Measurements from ENCODE around the gene ACTRT2.

ACTRT2 gene

GRCh38 chr1:3040004-3040403 is 18.7 kb downstream of the ACTRT2 start:
- H3K4me3 ChIP-seq (ENCODE audit: low read depth, low read length) = no peak overlapping the region
- no peak for TF ChIP-seq CTCF (IDR thresholded peaks at IDR 0.05; ENCODE audit: borderline replicate concordance, insufficient read depth, low read depth, low read length)

DNA sequence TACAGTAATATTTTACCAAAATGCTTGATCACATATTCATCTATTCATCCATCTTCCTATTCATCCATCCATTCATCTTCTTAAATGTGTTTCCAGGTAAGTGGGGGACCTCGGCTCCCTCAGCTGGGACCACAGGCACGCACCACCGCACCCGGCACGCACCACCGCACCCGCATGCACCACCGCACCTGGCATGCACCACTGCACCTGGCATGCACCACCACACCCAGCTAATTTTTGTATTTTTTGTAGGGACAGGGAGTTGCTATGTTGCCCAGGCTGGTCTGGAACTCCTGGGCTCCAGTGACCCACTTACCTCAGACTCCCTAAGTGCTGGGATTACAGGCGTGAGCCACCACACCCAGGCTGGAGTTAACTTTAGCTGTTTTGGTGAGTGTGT is 21.2 kb downstream of the ACTRT2 start:
- TF ChIP-seq CTCF (IDR thresholded peaks at IDR 0.05; ENCODE audit: borderline replicate concordance, insufficient read depth, low read depth, low read length) = no peak
- no peak overlapping the region for H3K4me3 ChIP-seq (ENCODE audit: low read depth, low read length)

DNA sequence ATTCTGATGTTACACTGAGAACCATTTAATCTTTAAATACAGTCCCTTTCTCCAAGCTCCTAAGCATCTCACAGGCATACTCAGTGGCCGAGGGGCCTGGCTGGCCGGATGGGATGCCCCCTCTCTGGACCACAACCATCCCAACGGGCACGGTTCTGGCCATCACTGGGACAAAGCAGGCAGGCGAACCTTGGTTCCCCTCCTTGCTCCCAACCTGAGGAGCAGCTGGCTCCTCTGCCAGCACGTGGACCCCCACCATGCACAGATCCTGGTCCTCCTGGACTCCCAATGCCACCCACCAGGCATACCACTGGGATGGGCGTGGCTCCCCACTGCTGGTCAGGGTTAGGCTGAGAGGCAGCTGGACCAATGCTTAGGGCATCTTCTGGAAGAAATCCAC is 27.9 kb downstream of the ACTRT2 start:
- no peak overlapping the region for H3K4me3 ChIP-seq (ENCODE audit: low read depth, low read length)
- TF ChIP-seq CTCF (IDR thresholded peaks at IDR 0.05; ENCODE audit: borderline replicate concordance, insufficient read depth, low read depth, low read length) = no peak

GRCh38 chr1:3049905-3050304 is 28.6 kb downstream of the ACTRT2 start:
- no peak for TF ChIP-seq CTCF (IDR thresholded peaks at IDR 0.05; ENCODE audit: borderline replicate concordance, insufficient read depth, low read depth, low read length)
- no peak overlapping the region for H3K4me3 ChIP-seq (ENCODE audit: low read depth, low read length)

- H3K4me3 ChIP-seq (ENCODE audit: low read depth, low read length) = no peak overlapping the region
- no peak for TF ChIP-seq CTCF (IDR thresholded peaks at IDR 0.05; ENCODE audit: borderline replicate concordance, insufficient read depth, low read depth, low read length)
Observed at GRCh38 chr1:3050603-3051002, 29.3 kb downstream of the ACTRT2 start.

DNA sequence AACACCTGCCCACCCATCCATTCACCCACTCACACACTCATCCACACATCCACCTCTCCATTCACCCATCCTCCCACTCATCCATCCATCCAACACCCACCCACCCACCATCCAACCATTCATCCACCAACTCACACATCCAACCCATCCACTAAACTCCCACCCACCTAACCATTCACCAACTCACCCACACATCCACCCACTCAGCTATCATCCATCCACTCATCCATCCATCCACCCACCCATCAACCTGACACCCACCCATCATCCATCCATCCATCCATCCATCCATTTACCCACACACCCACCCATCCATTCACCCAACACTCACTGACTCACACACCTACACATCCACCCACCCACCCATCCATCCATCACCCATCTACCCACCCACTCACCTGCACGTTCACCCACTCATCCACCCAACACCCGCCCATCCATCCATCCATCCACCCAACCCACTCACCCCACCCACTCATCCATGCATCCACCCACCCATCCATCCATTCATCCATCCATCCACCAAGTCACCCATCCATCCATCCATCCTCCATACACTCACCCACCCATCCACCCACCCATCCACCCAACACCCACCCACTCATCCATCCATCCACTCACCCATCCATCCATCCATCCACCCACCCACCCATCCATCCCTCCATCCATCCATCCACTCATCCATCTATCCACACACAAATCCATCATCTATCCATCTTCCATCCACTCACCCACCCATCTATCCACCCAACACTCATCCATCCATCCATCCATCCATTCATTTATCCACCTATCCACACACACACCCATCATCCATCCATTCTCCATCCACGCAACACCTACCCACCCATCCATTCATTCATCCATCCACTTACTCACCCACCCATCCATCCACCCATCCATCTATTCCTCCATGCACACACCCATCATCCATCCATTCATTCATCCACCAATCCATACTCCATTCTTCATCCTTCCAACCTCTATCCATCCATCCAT is 30.3 kb downstream of the ACTRT2 start:
- no peak for TF ChIP-seq CTCF (IDR thresholded peaks at IDR 0.05; ENCODE audit: borderline replicate concordance, insufficient read depth, low read depth, low read length)
- no peak overlapping the region for H3K4me3 ChIP-seq (ENCODE audit: low read depth, low read length)

DNA sequence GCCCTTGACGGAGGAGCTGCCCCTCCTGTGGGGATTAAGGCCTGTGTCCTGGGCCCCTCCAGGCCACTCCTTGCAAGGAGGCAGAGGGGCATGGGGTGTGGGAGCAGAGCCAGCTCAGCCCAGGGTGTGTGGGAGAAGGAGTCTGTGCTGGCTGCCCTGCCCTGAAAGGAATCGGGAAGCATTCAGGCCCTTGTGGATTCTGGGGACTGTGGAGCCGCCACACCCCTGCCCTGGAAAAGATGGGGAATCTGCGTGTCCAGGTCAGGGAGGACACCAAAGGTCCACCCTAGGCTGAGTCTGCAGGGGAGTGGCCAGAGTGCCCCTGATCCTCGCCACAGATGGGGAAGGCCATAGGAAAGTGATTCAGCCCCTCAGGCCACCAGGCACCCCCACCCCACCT is 31.2 kb downstream of the ACTRT2 start:
- TF ChIP-seq CTCF (IDR thresholded peaks at IDR 0.05; ENCODE audit: borderline replicate concordance, insufficient read depth, low read depth, low read length) = no peak

More for the DNA sequence above, 31.2 kb downstream of the ACTRT2 start:
- no peak overlapping the region for H3K4me3 ChIP-seq (ENCODE audit: low read depth, low read length)

Measured in GM12875 (cell line).